PC-3 (cell line): ENCODE data around the gene RAB12. TPM values are rescaled to one million over a fixed set of nuclear protein-coding genes. Genes with fewer than 3 reads are reported as not detected.

Experiments used
- total RNA-seq: library from RNA; depleted of rRNA; stranded (reverse); fragments of >200 nt; gene quantifications from 2 replicates; pipeline ENCODE4 v1.2.3, GENCODE V29; 2014; rRNA removed

RAB12 gene
- total RNA-seq, 1 experiment from 2014 or later: 50.9 TPM

Other genes starting within 250 kb of the RAB12 start
- gene MTCL1, start 96.1 kb downstream of the RAB12 start, total RNA-seq: 33.1 and 58.8 TPM in 2 replicates